ENCODE results near the gene LRP5. TPM values are rescaled to one million over a fixed set of nuclear protein-coding genes. Genes with fewer than 3 reads are reported as not detected.
"Not testable (repeated sequence)": the region's sequence is repeated elsewhere in the genome, so short reads cannot be mapped to it uniquely, and the experiment has no call there.

Gene LRP5
- total RNA-seq, 1 donor from 2014 or later = 162 TPM

DNA sequence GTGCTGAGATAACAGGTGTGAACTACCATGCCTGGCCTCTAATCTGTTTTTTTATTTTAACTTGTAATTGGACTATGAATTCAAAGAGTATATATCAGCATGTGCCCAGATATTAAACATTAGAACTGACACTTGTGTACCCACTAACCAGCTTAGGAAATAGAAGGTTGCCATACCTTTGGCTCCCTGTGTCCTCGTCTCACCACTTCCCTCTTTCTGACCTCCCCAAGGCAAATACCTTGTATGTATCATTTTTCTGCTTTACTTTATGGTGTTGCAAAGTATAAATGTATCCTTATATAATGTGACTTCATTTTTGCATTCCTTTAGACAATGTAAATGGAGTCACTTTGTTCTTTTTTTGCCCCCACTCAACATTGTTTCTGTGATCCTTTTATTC is 157.3 kb downstream of the LRP5 start:
- Mint-ChIP-seq H3K4me1 (ENCODE audit: unreplicated experiment) (peaks cover 74% of the 10 kb centered on the region), H3K4me3 (ENCODE audit: unreplicated experiment) (no peak overlapping the region), H3K27me3 (ENCODE audit: unreplicated experiment) (no peaks in the 10 kb centered on the region), H3K9me3 (ENCODE audit: unreplicated experiment) (no peaks in the 10 kb centered on the region), H3K36me3 (ENCODE audit: unreplicated experiment) (peaks cover 16% of the 10 kb centered on the region), H3K27ac (ENCODE audit: unreplicated experiment) (peak overlapping the region; percentile 31)
- DNase-seq (ENCODE audit: extremely low spot score, unreplicated experiment) = no peak
- TF ChIP-seq, protein P1, sequence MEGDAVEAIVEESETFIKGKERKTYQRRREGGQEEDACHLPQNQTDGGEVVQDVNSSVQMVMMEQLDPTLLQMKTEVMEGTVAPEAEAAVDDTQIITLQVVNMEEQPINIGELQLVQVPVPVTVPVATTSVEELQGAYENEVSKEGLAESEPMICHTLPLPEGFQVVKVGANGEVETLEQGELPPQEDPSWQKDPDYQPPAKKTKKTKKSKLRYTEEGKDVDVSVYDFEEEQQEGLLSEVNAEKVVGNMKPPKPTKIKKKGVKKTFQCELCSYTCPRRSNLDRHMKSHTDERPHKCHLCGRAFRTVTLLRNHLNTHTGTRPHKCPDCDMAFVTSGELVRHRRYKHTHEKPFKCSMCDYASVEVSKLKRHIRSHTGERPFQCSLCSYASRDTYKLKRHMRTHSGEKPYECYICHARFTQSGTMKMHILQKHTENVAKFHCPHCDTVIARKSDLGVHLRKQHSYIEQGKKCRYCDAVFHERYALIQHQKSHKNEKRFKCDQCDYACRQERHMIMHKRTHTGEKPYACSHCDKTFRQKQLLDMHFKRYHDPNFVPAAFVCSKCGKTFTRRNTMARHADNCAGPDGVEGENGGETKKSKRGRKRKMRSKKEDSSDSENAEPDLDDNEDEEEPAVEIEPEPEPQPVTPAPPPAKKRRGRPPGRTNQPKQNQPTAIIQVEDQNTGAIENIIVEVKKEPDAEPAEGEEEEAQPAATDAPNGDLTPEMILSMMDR (IDR thresholded peaks at IDR 0.05) = no peak

DNA sequence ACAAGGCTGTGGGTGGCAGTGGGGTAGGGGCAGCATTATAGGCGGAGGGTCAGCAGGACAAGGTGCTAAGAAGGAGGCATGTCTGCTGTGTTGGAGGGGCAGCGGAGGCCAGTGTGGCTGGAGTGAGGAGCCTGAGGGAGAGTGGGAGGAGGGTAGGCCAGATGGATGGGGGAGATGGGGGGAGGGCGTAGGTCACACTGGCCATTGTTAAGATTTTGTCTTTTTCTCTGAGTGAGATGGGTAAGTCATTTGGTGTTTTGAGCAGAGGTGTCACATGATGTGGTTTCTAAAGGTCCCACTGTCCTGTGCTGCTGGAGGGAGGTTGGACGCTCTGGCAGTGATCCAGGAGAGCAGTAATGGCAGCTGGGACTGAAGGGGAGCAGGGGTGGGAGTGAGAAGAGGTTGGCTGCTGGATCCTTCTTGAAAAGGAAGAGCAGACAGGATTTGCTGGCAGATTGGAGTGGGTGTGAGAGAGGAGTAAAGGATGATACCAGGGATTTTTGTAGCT is 158.0 kb downstream of the LRP5 start:
- Mint-ChIP-seq H3K36me3 (ENCODE audit: unreplicated experiment) (peaks cover 16% of the 10 kb centered on the region), H3K27ac (ENCODE audit: unreplicated experiment) (peak overlapping the region; percentile 59), H3K4me3 (ENCODE audit: unreplicated experiment) (no peak overlapping the region), H3K9me3 (ENCODE audit: unreplicated experiment) (no peaks in the 10 kb centered on the region), H3K27me3 (ENCODE audit: unreplicated experiment) (no peaks in the 10 kb centered on the region), H3K4me1 (ENCODE audit: unreplicated experiment) (peaks cover 71% of the 10 kb centered on the region)
- TF ChIP-seq, protein P1 (IDR thresholded peaks at IDR 0.05) = no peak
- DNase-seq (ENCODE audit: extremely low spot score, unreplicated experiment) = peak; percentile 66

DNA sequence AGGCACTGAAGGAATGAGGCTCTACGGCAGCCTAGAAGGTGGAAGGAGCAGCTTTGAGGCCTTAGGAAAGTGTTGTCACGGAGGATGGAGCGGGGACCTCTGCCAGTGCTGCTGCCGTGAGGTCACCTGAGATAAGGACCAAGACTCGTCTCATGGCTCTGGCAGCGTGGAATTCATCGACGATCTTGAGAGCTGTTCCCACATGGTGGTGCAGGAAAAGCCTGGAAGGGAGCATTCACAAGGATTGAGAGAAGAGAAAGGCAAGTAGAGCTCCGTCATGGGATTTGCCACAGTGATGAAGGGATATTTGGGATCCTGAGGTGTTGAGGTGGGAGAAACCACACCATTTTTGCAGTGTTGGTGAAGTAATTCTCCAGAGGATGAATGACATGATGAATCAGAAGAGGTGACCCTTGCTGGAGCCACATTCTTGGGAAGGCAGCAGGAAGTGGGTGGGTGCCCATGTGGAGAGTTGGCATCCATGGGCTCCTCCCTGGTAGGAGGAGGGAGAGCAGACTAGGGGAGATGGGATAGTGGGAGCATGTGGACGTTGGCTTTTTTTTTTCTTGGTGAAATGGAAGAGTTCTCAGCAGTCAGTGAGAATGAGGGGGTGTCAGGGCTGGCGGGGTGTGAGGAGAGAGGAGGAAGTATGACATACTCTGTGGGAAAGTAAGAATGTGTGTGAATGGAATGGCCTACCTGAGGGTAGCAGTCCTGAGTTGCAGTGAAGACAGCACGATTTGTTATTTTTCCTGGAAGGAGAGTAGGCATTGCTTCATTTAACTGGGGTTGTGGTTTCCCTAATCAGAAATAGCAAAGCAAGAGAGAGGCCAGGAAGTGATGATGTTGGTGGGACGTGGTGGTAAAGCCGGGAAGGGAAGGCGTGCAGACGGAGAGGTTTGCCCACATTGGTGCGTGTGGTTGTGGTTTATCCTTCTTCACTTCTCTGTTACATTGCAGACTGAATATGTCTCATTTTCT is 159.3 kb downstream of the LRP5 start:
- H3K27me3 Mint-ChIP-seq (ENCODE audit: unreplicated experiment) = no peaks in the 10 kb centered on the region
- no peaks in the 10 kb centered on the region for H3K9me3 Mint-ChIP-seq (ENCODE audit: unreplicated experiment)
- peaks cover 64% of the 10 kb centered on the region for H3K4me1 Mint-ChIP-seq (ENCODE audit: unreplicated experiment)
- H3K36me3 Mint-ChIP-seq (ENCODE audit: unreplicated experiment) = peaks cover 16% of the 10 kb centered on the region
- peak overlapping the region; percentile 67 for H3K27ac Mint-ChIP-seq (ENCODE audit: unreplicated experiment)
- peak; percentile 57 for DNase-seq (ENCODE audit: extremely low spot score, unreplicated experiment)
- H3K4me3 Mint-ChIP-seq (ENCODE audit: unreplicated experiment) = peak overlapping the region; percentile 29
- TF ChIP-seq, protein P1 (IDR thresholded peaks at IDR 0.05) = no peak

GRCh38 chr11:68472778-68473177 is 160.4 kb downstream of the LRP5 start:
- peaks cover 16% of the 10 kb centered on the region for H3K36me3 Mint-ChIP-seq (ENCODE audit: unreplicated experiment)
- no peak overlapping the region for H3K4me3 Mint-ChIP-seq (ENCODE audit: unreplicated experiment)
- H3K4me1 Mint-ChIP-seq (ENCODE audit: unreplicated experiment) = peaks cover 61% of the 10 kb centered on the region
- H3K27me3 Mint-ChIP-seq (ENCODE audit: unreplicated experiment) = no peaks in the 10 kb centered on the region
- no peaks in the 10 kb centered on the region for H3K9me3 Mint-ChIP-seq (ENCODE audit: unreplicated experiment)
- TF ChIP-seq, protein P1 (IDR thresholded peaks at IDR 0.05) = no peak
- no peak for DNase-seq (ENCODE audit: extremely low spot score, unreplicated experiment)
- no peak overlapping the region for H3K27ac Mint-ChIP-seq (ENCODE audit: unreplicated experiment)

GRCh38 chr11:68473693-68474092 is 161.3 kb downstream of the LRP5 start:
- no peaks in the 10 kb centered on the region for H3K9me3 Mint-ChIP-seq (ENCODE audit: unreplicated experiment)
- TF ChIP-seq, protein P1 (IDR thresholded peaks at IDR 0.05) = no peak
- no peak overlapping the region for H3K4me3 Mint-ChIP-seq (ENCODE audit: unreplicated experiment)
- no peaks in the 10 kb centered on the region for H3K27me3 Mint-ChIP-seq (ENCODE audit: unreplicated experiment)
- peaks cover 16% of the 10 kb centered on the region for H3K36me3 Mint-ChIP-seq (ENCODE audit: unreplicated experiment)
- H3K4me1 Mint-ChIP-seq (ENCODE audit: unreplicated experiment) = peaks cover 53% of the 10 kb centered on the region
- no peak for DNase-seq (ENCODE audit: extremely low spot score, unreplicated experiment)
- H3K27ac Mint-ChIP-seq (ENCODE audit: unreplicated experiment) = no peak overlapping the region

GRCh38 chr11:68475626-68476025 is 163.2 kb downstream of the LRP5 start:
- not testable (repeated sequence) for H3K4me3 Mint-ChIP-seq (ENCODE audit: unreplicated experiment); H3K9me3 Mint-ChIP-seq (ENCODE audit: unreplicated experiment); H3K27ac Mint-ChIP-seq (ENCODE audit: unreplicated experiment); H3K27me3 Mint-ChIP-seq (ENCODE audit: unreplicated experiment)
- peak; percentile 40 for DNase-seq (ENCODE audit: extremely low spot score, unreplicated experiment)
- peaks cover 20% of the 10 kb centered on the region for H3K36me3 Mint-ChIP-seq (ENCODE audit: unreplicated experiment)
- H3K4me1 Mint-ChIP-seq (ENCODE audit: unreplicated experiment) = peaks cover 37% of the 10 kb centered on the region

Data from osteocyte (in vitro differentiated cells).